AG09319 (cell line): ENCODE results near the gene SLC25A38.

Experiments used
- DNase-seq: peaks from one replicate; pipeline ENCODE4 v3.0.0-alpha.2; 2010; ENCODE audit warnings: low read depth; ENCODE audit errors: extremely low read depth
- CTCF ChIP-seq: IDR thresholded peaks from 2 replicates; pipeline ENCODE4 v1.5.1; 2011; ENCODE audit warnings: low read depth, mild to moderate bottlenecking, inconsistent platforms, low read length, moderate library complexity

Gene SLC25A38

DNA sequence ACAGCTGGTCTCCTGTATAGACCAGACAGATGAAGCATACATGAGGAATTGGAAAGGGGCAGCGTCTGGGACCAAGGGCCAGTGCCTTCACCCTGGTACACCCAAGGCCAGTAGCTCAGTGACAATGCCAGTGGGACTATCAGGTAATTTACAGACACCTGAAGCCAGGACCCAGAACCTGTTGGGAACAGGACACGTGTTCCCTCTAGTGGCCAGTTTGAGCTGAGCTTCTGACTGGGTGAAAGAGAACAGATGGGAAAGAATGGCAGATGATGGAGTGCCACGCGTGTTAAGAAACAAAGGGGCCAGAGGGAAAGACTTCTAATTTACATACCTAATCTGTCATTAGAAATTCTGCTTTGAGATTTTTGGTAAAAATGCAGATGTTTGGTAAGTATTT, 5.1 kb upstream of the SLC25A38 start:
- TF ChIP-seq CTCF = peak; percentile 48
- no peak for DNase-seq

GRCh38 chr3:39378957-39379777, 4.0 kb upstream of the SLC25A38 start:
- no peak for DNase-seq
- no peak for TF ChIP-seq CTCF

GRCh38 chr3:39379778-39380155, 3.4 kb upstream of the SLC25A38 start:
- no peak for DNase-seq
- no peak for TF ChIP-seq CTCF

- DNase-seq = no peak
- TF ChIP-seq CTCF = no peak
Observed at GRCh38 chr3:39381432-39381831, 1.7 kb upstream of the SLC25A38 start.

DNA sequence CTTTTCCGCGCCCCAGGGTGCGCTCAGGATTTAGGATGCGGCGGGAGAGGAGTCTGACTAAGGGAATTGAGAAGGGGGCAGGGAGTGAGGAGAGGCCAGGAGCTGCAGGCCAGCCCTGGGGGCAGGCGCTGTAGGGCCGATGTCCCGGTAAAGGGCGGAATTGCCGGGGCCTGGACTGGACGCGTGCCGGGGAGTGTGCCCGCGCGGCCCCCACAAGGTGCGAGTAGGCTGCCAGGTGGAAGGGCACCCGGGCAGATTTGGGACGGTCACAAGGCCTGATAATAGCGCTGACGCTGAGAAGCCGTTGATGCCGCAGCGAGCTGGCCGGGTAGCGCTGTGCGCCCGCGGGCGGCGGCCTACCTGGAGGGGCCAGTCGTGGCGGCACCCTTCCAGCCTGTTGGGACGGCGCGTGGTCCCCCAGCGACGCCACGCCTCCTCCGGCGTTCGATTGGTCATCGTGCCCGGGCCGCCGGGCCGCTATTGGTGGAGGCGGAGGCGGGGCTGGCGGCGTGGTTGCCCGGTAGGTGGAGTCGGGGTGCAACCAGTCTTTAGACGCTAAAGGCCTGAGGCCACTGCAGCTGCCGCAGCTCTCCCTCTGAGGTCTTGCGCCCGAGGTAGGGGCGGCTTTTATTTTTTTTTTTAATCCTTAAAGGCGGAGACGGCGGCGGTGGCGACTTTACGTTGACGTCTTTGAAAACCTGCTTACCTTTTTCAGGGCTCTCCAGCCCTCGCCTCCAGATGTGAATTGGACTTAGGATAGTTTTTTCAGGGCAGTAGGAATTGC, 903 bp downstream of the SLC25A38 start:
- no peak for TF ChIP-seq CTCF
- DNase-seq = peak; percentile 73

GRCh38 chr3:39384665-39385000, 1.5 kb downstream of the SLC25A38 start:
- no peak for TF ChIP-seq CTCF
- no peak for DNase-seq

DNA sequence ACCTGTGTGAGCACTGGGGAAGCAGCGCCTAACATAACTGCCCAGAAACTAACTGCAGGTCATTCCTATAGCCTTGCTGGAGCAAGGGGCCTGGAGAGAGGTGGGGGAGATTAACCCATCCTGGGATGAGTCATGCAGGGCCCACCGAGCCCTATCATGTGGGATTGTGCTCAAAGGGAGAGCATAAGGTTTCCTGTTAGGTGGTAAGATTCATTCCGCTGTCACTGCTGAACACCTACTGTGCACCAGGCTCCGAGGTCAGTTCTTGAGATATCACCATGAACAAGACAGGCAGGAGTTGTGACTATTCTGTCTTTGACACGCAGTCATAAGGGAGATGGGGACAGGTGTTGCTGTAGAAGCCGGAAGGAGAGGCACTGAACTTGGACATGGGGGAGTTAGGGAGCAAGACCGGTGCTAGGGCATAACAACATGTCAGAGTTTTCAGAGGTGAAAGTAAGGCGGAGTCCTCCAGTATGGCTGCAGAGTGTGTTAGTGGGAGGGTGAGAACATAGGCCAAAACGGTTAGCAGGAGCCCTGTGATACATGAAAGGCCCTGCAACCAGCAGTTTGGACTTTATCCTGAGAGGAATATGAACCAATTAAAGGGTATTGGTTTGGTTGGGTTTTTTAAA, 2.4 kb downstream of the SLC25A38 start:
- no peak for DNase-seq
- no peak for TF ChIP-seq CTCF
